Endothelial cell of umbilical vein (primary cell): ENCODE measurements around the gene SAMD4A. TPM values are rescaled to one million over a fixed set of nuclear protein-coding genes. Genes with fewer than 3 reads are reported as not detected.

Source experiments
- BruUV-seq: library from RNA; stranded (reverse); fragments of 400-500 nt; replicated peaks from 2 replicates; lab custom pipeline; 2021; lab: Mats Ljungman, UMichigan
- CTCF ChIA-PET: fragments of 300-600, 350-600 bp; sonication (Branson Sonifier 250); formaldehyde crosslinking; loops from one replicate; lab custom pipeline; 2021; ENCODE audit warnings: antibody characterized with exemption, inconsistent platforms; lab: Charles Lee
- POLR2A ChIA-PET: fragments of 300-600, 350-600 bp; sonication (Branson Sonifier 250); formaldehyde crosslinking; loops from one replicate; lab custom pipeline; 2021; ENCODE audit warnings: antibody characterized with exemption, inconsistent platforms; lab: Charles Lee
- DNase-seq: peaks from one replicate; pipeline ENCODE4 v3.0.0-alpha.2; 2011; ENCODE audit warnings: low read depth, low spot score
- FAIRE-seq: peaks from 2 replicates; lab custom pipeline; 2011; peaks lifted over from hg19 to GRCh38; lab: Jason Lieb, UNC
- H2AFZ ChIP-seq: 2 replicates; pipeline ENCODE4 v1.6.0; 2012; ENCODE audit warnings: low read depth, low read length, control low read depth, inconsistent platforms
- H3K27ac ChIP-seq: 2 replicates; pipeline ENCODE4 v1.5.1; 2011; ENCODE audit warnings: low read depth, mild to moderate bottlenecking, control low read depth, low read length, moderate library complexity; ENCODE audit not compliant: insufficient read depth
- H3K27me3 ChIP-seq, 2 experiments: 2 replicates each; pipeline versions ENCODE4 v1.6.0 to v1.6.1; 2011; ENCODE audit warnings: low read length in 2 of 2, mixed read lengths in 1 of 2; ENCODE audit not compliant: control insufficient read depth in 2 of 2, insufficient read depth in 2 of 2
- H3K36me3 ChIP-seq, 2 experiments: 2 replicates in 1 of 2; 3 replicates in 1 of 2; pipeline ENCODE4 v1.5.1; 2011; ENCODE audit warnings: low read length in 2 of 2, mild to moderate bottlenecking in 1 of 2, moderate library complexity in 1 of 2; ENCODE audit not compliant: control insufficient read depth in 2 of 2, insufficient read depth in 2 of 2; ENCODE audit errors: extremely low read depth in 1 of 2
- H3K4me1 ChIP-seq: 3 replicates; pipeline ENCODE4 v1.5.1; 2011; ENCODE audit warnings: mild to moderate bottlenecking, low read length; ENCODE audit not compliant: control insufficient read depth, insufficient read depth; ENCODE audit errors: extremely low read depth
- H3K4me2 ChIP-seq: 2 replicates; pipeline ENCODE4 v1.6.1; 2011; ENCODE audit warnings: low read length, control low read depth, mixed read lengths; ENCODE audit not compliant: insufficient read depth
- H3K4me3 ChIP-seq, 3 experiments: fragments of 200-600 bp in 1 of 3; sonication (generic), shearing (Covaris generic) in 1 of 3; replicated peaks in 1 of 3; 2 replicates each; pipeline ENCODE4 v1.5.1; 2011 to 2016; ENCODE audit warnings: control low read depth in 3 of 3, low read length in 3 of 3, mild to moderate bottlenecking in 2 of 3, inconsistent platforms in 1 of 3, low read depth in 1 of 3, moderate library complexity in 1 of 3; ENCODE audit not compliant: insufficient read depth in 1 of 3
- H3K79me2 ChIP-seq: 2 replicates; pipeline ENCODE4 v1.6.0; 2012; ENCODE audit warnings: low read length, inconsistent platforms; ENCODE audit not compliant: control insufficient read depth, insufficient read depth
- H3K9ac ChIP-seq: replicated peaks from 2 replicates; pipeline ENCODE3; 2011; ENCODE audit warnings: low read length, control low read depth; ENCODE audit not compliant: insufficient read depth; ENCODE audit errors: extremely low read depth
- H3K9me1 ChIP-seq: replicated peaks from 3 replicates; pipeline ENCODE4 v1.6.0; 2011; ENCODE audit warnings: mild to moderate bottlenecking, low read length; ENCODE audit not compliant: control insufficient read depth, insufficient read depth; ENCODE audit errors: extremely low read depth
- H3K9me3 ChIP-seq: replicated peaks from 2 replicates; pipeline ENCODE4 v1.5.1; 2012; ENCODE audit warnings: low read length, inconsistent platforms; ENCODE audit not compliant: control insufficient read depth, insufficient read depth
- H4K20me1 ChIP-seq: replicated peaks from 2 replicates; pipeline ENCODE3; 2011; ENCODE audit warnings: mild to moderate bottlenecking, low read length; ENCODE audit not compliant: control insufficient read depth, insufficient read depth; ENCODE audit errors: extremely low read depth
- CTCF ChIP-seq, 2 donors: IDR thresholded peaks; 1 replicate in 1 of 2; 2 replicates in 1 of 2; pipeline ENCODE4 v1.5.1; 2011; ENCODE audit warnings: low read length in 2 of 2, mild to moderate bottlenecking in 2 of 2, moderate library complexity in 2 of 2, control low read depth in 1 of 2, inconsistent platforms in 1 of 2, low read depth in 1 of 2; ENCODE audit not compliant: insufficient read depth in 1 of 2; ENCODE audit errors: extremely low read depth in 1 of 2
- EZH2 ChIP-seq: IDR thresholded peaks from 2 replicates; pipeline ENCODE4 v1.6.1; 2012; ENCODE audit warnings: borderline replicate concordance, low read depth, mild to moderate bottlenecking, moderate library complexity, low read length, inconsistent platforms; ENCODE audit not compliant: severe bottlenecking
- FOS ChIP-seq: IDR thresholded peaks from 2 replicates; pipeline ENCODE4 v1.6.1; 2011; ENCODE audit warnings: mild to moderate bottlenecking, low read length, moderate library complexity, borderline replicate concordance; ENCODE audit not compliant: insufficient read depth
- GATA2 ChIP-seq: IDR thresholded peaks from 2 replicates; pipeline ENCODE4 v1.7.0; 2011; ENCODE audit warnings: low read depth, mild to moderate bottlenecking, moderate library complexity, mixed read lengths, low read length; ENCODE audit not compliant: insufficient read length, insufficient read depth
- JUN ChIP-seq: IDR thresholded peaks from 2 replicates; pipeline ENCODE4 v1.6.1; 2011; ENCODE audit warnings: borderline replicate concordance, low read depth; ENCODE audit not compliant: insufficient read length, insufficient read depth
- MYC ChIP-seq: IDR thresholded peaks from one replicate; pipeline ENCODE4 v1.6.1; 2011; ENCODE audit warnings: mild to moderate bottlenecking, low read depth, low read length
- POLR2A ChIP-seq: IDR thresholded peaks from 2 replicates; pipeline ENCODE4 v1.6.1; 2012; ENCODE audit warnings: low read depth, mild to moderate bottlenecking, control low read depth, low read length
- POLR2AphosphoS5 ChIP-seq: IDR thresholded peaks from 2 replicates; pipeline ENCODE4 v1.6.1; 2012; ENCODE audit warnings: low read depth, mild to moderate bottlenecking, control low read depth, low read length, moderate library complexity; ENCODE audit not compliant: insufficient read depth
- dilution Hi-C: fragments of 300-500 bp; cut with MboI; formaldehyde crosslinking; loops from one replicate; pipeline ENCODE4 v1.15.0; 2019; ENCODE audit warnings: low sequenced_read_pairs; ENCODE audit not compliant: extremely low pct_ligation_motif_present
- intact Hi-C: fragments of 100-400 bp; cut with micrococcal nuclease; formaldehyde crosslinking; loops from one replicate; pipeline ENCODE4 v1.10.0; 2022
- polyA plus RNA-seq, 4 experiments: library from polyadenylated mRNA; depleted of rRNA in 3 of 4; stranded (reverse) in 3 of 4; unstranded in 1 of 4; fragments of >200 nt; gene quantifications; 2 replicates each; pipeline versions ENCODE4 v1.2.1 to v1.2.3, GENCODE V29; 2011 to 2012; ENCODE audit warnings: missing spikeins in 1 of 4
- total RNA-seq: library from RNA; stranded (reverse); gene quantifications from 2 replicates; pipeline ENCODE4 v1.2.3, GENCODE V29; 2021
- TF ChIP-seq, protein P1 (sequence below): IDR thresholded peaks from 2 replicates; pipeline ENCODE4 v1.6.1; 2011; ENCODE audit not compliant: insufficient read depth, insufficient read length

SAMD4A gene
- total and polyA plus RNA-seq, 2 donors (not counting 3 experiments of a cell fraction or from before 2014, with no cell fraction given) = 37.7 to 95.3 TPM

GRCh38 chr14:54774824-54775223 is 207.9 kb downstream of the SAMD4A start:
- no peak overlapping the region for H3K9ac ChIP-seq
- no peak overlapping the region for H2AFZ ChIP-seq
- CTCF ChIA-PET = interaction anchor here (0.7 to 6.4 kb wide), 6 partner anchors 13 to 407 kb away, joined by 3 to 286 read pairs (median 4); partner anchors contain the start of gene SAMD4A
- intact Hi-C loops = loop anchor here (1.0 kb wide), 1 partner anchor 409 kb away; no protein-coding TSS in a partner anchor
- H3K4me1 ChIP-seq = peaks cover 28% of the 10 kb centered on the region
- no peak overlapping the region for H3K4me2 ChIP-seq
- POLR2A ChIA-PET = interaction anchor here (2.3 kb wide), 1 partner anchor 209 kb away, joined by 54 read pairs; the partner anchor contains the start of gene SAMD4A
- no peaks in the 10 kb centered on the region for H3K9me1 ChIP-seq
- H3K27me3 ChIP-seq = no peaks in the 10 kb centered on the region
- no peak overlapping the region for H3K27ac ChIP-seq
- H4K20me1 ChIP-seq = no peaks in the 10 kb centered on the region
- DNase-seq (no peak), FAIRE-seq (no peak)
- no peaks in the 10 kb centered on the region for H3K79me2 ChIP-seq
- no peaks in the 10 kb centered on the region for H3K9me3 ChIP-seq
- no peak overlapping the region for H3K4me3 ChIP-seq
- dilution Hi-C loops = no loop called here
- TF ChIP-seq FOS (no peak), CTCF (IDR thresholded peaks at IDR 0.05; ENCODE audit: extremely low read depth in 1 of 2, insufficient read depth in 1 of 2, low read depth in 1 of 2, low read length in 2 of 2) (no peak), POLR2AphosphoS5 (no peak), JUN (no peak), EZH2 (no peak), MYC (no peak), GATA2 (no peak), POLR2A (no peak)
- TF ChIP-seq, protein P1, sequence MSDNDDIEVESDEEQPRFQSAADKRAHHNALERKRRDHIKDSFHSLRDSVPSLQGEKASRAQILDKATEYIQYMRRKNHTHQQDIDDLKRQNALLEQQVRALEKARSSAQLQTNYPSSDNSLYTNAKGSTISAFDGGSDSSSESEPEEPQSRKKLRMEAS = no peak
- no TSS peak for BruUV-seq
- H3K36me3 ChIP-seq = peaks cover 20 to 28% of the 10 kb centered on the region in 2 experiments
